RWPE1 (cell line): ENCODE measurements around the gene ELFN2.

Experiments used
- CTCF ChIA-PET: fragments of 350-600 bp; sonication (Branson Sonifier 250); formaldehyde crosslinking; extraction: SDS; loops from one replicate; lab custom pipeline; 2021; lab: Yijun Ruan, JAX
- POLR2A ChIA-PET: fragments of 400-600 bp; formaldehyde crosslinking; extraction: SDS; loops from one replicate; lab custom pipeline; 2020; ENCODE audit warnings: antibody characterized with exemption; ENCODE audit not compliant: low non-redundant PET; lab: Yijun Ruan, JAX
- DNase-seq: peaks from one replicate; pipeline ENCODE4 v3.0.0; 2012; ENCODE audit warnings: low spot score
- H3K27ac ChIP-seq: fragments of 450-650 bp; 2 replicates; pipeline ENCODE4 v1.5.1; 2017
- CTCF ChIP-seq: fragments of 450-650 bp; conservative IDR thresholded peaks from 2 replicates; pipeline ENCODE4 v1.5.1; 2017; ENCODE audit warnings: low read depth, mild to moderate bottlenecking

The ELFN2 gene

GRCh38 chr22:37430941-37431340 is 3.7 kb upstream of the ELFN2 start:
- CTCF ChIA-PET: interaction anchor here (0.6 kb wide), 1 partner anchor 24 kb away, joined by 3 read pairs; no protein-coding TSS in a partner anchor
- TF ChIP-seq CTCF: no peak
- POLR2A ChIA-PET: no interaction called here
- H3K27ac ChIP-seq: peak overlapping the region; percentile 98
- DNase-seq: no peak

- ChIA-PET POLR2A (no interaction called here), CTCF (interaction anchor here (0.6 to 1.0 kb wide), 5 partner anchors 9 to 111 kb away, joined by 3 to 4 read pairs (median 3); no protein-coding TSS in a partner anchor)
- 0 out of 2 replicates have a peak overlapping the region, but pooled peaks have one; percentile 12 for H3K27ac ChIP-seq
- DNase-seq: no peak
- peak; percentile 81 for TF ChIP-seq CTCF
Measured at GRCh38 chr22:37428649-37429586, 1.6 kb upstream of the ELFN2 start.

GRCh38 chr22:37427711-37428635 is 694 bp upstream of the ELFN2 start:
- no peak for DNase-seq
- ChIA-PET CTCF (interaction anchor here (0.6 to 1.0 kb wide), 4 partner anchors 10 to 110 kb away, joined by 3 read pairs; no protein-coding TSS in a partner anchor), POLR2A (no interaction called here)
- H3K27ac ChIP-seq: peak overlapping the region; percentile 61
- TF ChIP-seq CTCF: no peak

- CTCF ChIA-PET: interaction anchor here (0.6 kb wide), 1 partner anchor 89 kb away, joined by 3 read pairs; no protein-coding TSS in a partner anchor
- POLR2A ChIA-PET: no interaction called here
- TF ChIP-seq CTCF: no peak
- no peak for DNase-seq
- peak overlapping the region; percentile 61 for H3K27ac ChIP-seq
Measured at GRCh38 chr22:37426706-37427134, 559 bp downstream of the ELFN2 start.

GRCh38 chr22:37425800-37426705 is 1.2 kb downstream of the ELFN2 start:
- peak overlapping the region; percentile 61 for H3K27ac ChIP-seq
- DNase-seq: no peak
- no peak for TF ChIP-seq CTCF
- ChIA-PET CTCF (interaction anchor here (0.6 to 0.7 kb wide), 3 partner anchors 70 to 102 kb away, joined by 3 to 4 read pairs (median 3); no protein-coding TSS in a partner anchor), POLR2A (no interaction called here)
